Measurements from ENCODE around the gene CYSTM1.

GRCh38 chr5:140228364-140228837 lies 53.4 kb downstream of the CYSTM1 start:
- TF ChIP-seq ISL1 (CRISPR knock-in tag; IDR thresholded peaks at IDR 0.05) (no peak), BACH2 (CRISPR knock-in tag; IDR thresholded peaks at IDR 0.05; ENCODE audit: borderline replicate concordance) (no peak), TCF4 (CRISPR knock-in tag; IDR thresholded peaks at IDR 0.05; ENCODE audit: borderline replicate concordance) (no peak), ARNTL (CRISPR knock-in tag; IDR thresholded peaks at IDR 0.05; ENCODE audit: borderline replicate concordance, low read depth) (no peak), CREB5 (CRISPR knock-in tag; IDR thresholded peaks at IDR 0.05; ENCODE audit: low read depth) (no peak), ESRRG (CRISPR knock-in tag; IDR thresholded peaks at IDR 0.05) (no peak), ZNF8 (CRISPR knock-in tag; IDR thresholded peaks at IDR 0.05) (no peak), PATZ1 (CRISPR knock-in tag; IDR thresholded peaks at IDR 0.05; ENCODE audit: borderline replicate concordance) (no peak), CSRNP3 (CRISPR knock-in tag; IDR thresholded peaks at IDR 0.05) (no peak), RARB (CRISPR knock-in tag; IDR thresholded peaks at IDR 0.05) (no peak), ZNF70 (CRISPR knock-in tag; IDR thresholded peaks at IDR 0.05) (no peak), ZFP3 (CRISPR knock-in tag; IDR thresholded peaks at IDR 0.05) (no peak), PPARA (CRISPR knock-in tag; IDR thresholded peaks at IDR 0.05; ENCODE audit: borderline replicate concordance) (no peak)
